HG03432 (cell line): ENCODE measurements around the gene TMLHE.
"Not testable (repeated sequence)": the region's sequence is repeated elsewhere in the genome, so short reads cannot be mapped to it uniquely, and the experiment has no call there.

Experiments
- ATAC-seq: cut with Tn5 transposase; IDR thresholded peaks from one replicate; pipeline ENCODE4 v1.9.1; 2021; ENCODE audit warnings: mild to moderate bottlenecking, moderate library complexity; ENCODE audit not compliant: unreplicated experiment

TMLHE gene

GRCh38 chrX:155505296-155505695 lies 107.5 kb downstream of the TMLHE start:
- no peak for ATAC-seq

- not testable (repeated sequence) for ATAC-seq
Observed at GRCh38 chrX:155495134-155495533, 117.6 kb downstream of the TMLHE start.

GRCh38 chrX:155491421-155491820 lies 121.3 kb downstream of the TMLHE start:
- ATAC-seq: not testable (repeated sequence)

- ATAC-seq: not testable (repeated sequence)
Observed at GRCh38 chrX:155477136-155477535, 135.6 kb downstream of the TMLHE start.

GRCh38 chrX:155466269-155466938 lies 146.3 kb downstream of the TMLHE start:
- ATAC-seq: peak; percentile 89

- ATAC-seq: not testable (repeated sequence)
Observed at GRCh38 chrX:155460501-155460900, 152.3 kb downstream of the TMLHE start.

- peak; percentile 90 for ATAC-seq
Observed at GRCh38 chrX:155458471-155458870, 154.3 kb downstream of the TMLHE start, which contains the start of gene F8A3. Gene F8A3, minus strand, starts transcription at chrX:155458620. Its CDS starts 20 bp downstream, at chrX:155458600.

GRCh38 chrX:155457761-155458447 lies 154.8 kb downstream of the TMLHE start:
- ATAC-seq: peak; percentile 61

- ATAC-seq: no peak
Observed at GRCh38 chrX:155441097-155441496, 171.7 kb downstream of the TMLHE start.
